ENCODE data around the gene PID1.

Gene PID1

DNA sequence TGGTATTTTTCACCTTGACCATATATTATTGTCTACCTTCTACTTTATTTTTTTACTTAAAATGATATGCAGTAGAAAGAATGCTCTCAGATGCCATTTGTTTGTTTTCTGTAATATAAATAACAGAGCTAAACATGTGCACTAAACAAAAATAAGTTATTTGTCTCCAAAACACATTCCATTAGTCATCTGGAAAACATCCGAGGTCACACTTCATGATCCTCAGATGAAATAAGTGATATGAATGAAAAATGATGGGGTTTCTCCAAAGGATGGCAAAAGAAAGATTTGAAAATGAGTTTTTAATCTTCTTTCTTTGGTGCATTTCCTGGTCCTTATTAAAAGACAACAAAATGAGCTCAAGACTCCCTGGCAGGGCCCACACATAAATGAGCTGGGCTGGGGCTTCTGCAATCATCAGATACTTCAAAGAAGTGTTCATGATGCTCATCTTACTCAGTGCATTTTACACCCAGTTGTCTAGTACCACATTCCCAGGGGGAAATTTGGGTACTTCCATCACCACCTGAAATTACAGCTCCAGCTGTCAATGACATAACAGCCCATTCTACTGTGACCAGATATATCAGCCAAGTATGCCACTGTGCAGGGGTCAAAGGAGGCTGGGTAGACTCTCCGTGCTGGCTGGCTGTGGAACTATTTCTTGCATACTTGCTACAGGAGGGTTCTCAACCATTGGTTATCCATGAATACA lies 283.5 kb downstream of the PID1 start:
- no peak for DNase-seq

DNA sequence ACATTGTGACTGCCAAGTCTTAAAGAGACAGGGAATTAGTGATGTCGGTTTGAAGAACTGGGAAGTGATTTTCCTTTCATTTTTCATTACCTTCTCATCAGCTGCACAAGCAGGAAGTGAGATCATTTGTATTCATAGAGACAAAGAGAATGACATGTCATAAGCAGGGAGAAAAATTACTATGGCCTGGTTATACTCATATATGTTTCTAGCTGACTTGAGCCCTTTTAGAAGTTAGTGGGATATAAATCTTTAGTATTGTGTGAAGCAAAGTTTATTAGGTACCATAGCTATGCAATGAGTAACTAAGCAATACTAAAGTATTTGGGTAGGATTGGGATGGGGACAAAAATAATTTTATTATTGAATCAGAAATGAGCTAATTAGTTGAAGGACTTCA lies 284.1 kb downstream of the PID1 start:
- DNase-seq: no peak

- DNase-seq: no peak
Measured at GRCh38 chr2:228983700-228984099, 287.4 kb downstream of the PID1 start.

DNA sequence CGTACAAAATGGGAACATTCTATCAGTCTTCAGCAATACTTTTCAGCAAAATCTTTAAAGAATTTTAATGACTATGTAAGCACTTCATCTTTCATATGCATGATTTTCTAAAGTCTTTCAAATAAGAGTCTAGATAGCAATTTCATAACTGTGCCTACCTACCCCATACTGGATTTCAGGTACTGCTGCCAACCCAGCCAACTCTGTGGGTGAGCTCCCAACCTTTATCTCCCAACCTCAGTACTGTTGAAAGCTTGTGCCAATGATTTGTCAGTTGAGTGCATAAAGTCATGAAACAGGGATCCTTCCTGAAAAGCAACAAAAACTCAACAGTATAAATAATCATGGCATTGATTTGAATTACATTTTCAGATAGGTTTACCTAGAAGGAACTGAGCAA lies 296.9 kb downstream of the PID1 start:
- peak; percentile 58 for DNase-seq

All from NCI-H226 (cell line).